HG03439 (cell line): Measurements from ENCODE around the gene HOXA7.

Experiments used
- ATAC-seq: cut with Tn5 transposase; IDR thresholded peaks from one replicate; pipeline ENCODE4 v1.9.1; 2021; ENCODE audit warnings: mild to moderate bottlenecking, moderate library complexity; ENCODE audit not compliant: unreplicated experiment

The HOXA7 gene

DNA sequence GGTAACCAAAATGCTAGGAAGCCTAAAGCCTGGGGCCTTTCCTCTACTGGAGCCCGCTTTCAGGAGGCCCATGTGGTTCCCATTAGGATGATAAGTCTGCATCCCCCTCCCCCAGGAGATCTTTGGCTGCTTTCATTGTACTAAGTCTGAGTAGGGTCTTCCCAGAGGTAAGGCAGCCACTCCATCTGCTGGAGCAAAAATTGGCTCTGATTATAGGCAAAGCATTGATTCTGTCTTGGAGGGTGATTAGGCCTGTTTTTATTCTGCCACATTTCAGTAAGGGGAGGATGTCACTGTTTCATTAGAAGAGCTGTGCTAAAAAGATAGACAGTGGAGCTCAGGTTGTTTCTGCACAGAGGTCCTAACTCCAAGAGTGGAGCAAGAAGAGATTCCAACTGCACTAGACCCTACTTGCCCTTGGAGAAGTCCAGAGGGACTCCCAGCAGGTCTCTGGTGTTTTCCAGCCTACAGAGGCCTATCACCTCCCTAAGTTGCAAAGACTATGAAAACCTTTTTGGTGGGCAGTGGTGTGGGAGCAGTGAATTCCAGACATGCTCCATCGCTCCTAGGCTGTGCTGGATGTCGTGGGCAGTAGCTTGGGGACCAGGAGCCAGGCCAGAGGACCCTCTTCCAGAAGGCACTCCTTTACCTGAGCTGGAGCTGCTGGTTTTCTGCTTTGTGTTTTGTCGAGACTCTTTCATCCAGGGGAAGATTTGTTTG, 46.8 kb downstream of the HOXA7 start:
- ATAC-seq, result no peak

DNA sequence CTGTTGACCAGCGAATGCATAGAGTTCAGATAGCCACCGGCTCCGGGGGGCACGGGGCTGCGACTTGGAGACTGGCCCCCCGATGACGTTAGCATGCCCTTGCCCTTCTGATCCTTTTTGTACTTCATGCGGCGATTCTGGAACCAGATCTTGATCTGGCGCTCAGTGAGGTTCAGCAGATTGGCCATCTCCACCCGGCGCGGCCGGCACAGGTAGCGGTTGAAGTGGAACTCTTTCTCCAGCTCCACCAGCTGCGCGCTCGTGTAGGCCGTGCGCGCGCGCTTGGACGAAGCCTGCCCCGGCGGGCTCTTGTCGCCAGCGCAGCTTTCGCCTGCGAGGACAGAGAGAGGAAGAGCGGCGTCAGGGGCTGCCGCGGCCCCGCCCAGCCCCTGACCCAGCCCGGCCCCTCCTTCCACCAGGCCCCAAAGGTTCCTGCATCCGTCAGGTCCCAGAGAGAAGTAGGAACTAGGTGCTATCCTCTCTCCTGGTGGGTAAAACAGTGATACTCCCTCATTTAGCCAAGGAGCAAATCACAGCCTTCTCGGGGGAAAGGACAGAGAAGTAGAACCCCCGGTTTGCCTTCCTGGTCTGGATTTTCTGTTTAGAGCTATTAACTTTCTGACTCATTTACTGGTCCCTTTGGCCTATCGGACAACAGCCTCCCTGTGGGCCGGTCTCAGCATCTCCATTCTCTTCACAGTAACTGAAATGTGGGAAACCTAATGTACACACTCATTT, 47.9 kb downstream of the HOXA7 start:
- no peak for ATAC-seq

DNA sequence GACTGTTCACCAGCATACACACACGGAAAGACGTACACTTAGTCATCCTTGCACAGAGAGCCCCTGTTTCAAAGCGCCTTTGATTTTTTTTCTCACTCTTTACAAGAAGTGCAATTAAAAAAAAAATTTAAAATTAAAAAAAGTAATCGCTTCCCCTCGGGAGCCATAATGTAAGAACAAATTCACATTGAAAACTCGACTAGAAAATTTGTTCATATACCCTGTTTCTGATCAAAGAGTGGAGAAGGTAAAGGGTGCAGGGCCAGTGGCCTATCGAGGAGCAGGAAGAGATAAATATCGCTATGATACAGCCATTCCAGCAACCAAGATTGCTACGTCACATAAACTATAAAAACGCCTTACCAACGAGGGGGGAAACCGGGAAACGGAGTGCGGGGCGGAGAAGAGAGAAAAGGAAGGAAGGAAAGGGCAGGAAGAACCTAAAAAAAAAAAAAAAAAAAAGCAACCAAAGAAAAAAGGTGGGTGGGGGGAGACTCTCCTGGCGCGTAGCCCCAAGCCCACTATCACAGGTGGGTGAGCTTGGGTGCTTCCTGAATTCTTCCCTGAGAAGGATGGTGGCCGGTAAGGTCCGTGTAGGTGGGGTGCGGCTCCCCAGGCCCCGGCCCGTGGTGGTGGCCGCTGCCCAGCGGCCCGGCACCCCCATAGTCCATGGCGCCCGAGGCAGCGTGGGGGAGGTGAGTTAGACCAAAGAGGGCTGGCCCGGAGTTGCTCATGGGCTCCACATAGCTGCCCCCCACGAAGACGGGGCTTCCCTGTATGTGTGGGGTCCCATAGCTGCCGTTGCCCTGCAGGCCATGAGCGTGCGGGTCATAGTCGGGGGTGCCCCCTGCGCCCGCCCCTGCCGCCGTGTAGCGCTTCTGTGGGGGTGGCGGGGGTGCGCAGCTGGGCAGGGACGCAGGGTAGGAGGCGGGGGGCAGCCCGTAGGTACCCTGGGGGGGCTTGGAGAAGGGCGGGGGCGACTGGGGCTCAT, 48.8 kb downstream of the HOXA7 start:
- ATAC-seq, result no peak

DNA sequence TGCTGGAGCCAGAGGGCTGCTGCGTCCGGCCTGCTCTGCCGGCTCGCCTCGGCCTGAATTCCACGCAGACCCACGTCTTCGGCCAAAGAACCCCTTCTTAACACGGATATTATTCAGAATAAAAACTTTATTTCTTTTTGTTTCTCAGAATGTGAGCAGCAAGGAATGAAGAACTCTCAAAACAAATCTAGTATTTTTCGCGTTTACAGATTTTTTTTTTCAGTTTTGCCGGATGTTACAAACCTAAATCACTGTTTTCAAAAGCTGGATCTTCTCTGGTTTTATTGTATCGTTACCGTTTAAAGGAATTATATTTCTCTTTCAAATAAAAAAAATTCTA, 49.6 kb downstream of the HOXA7 start:
- ATAC-seq, result no peak

DNA sequence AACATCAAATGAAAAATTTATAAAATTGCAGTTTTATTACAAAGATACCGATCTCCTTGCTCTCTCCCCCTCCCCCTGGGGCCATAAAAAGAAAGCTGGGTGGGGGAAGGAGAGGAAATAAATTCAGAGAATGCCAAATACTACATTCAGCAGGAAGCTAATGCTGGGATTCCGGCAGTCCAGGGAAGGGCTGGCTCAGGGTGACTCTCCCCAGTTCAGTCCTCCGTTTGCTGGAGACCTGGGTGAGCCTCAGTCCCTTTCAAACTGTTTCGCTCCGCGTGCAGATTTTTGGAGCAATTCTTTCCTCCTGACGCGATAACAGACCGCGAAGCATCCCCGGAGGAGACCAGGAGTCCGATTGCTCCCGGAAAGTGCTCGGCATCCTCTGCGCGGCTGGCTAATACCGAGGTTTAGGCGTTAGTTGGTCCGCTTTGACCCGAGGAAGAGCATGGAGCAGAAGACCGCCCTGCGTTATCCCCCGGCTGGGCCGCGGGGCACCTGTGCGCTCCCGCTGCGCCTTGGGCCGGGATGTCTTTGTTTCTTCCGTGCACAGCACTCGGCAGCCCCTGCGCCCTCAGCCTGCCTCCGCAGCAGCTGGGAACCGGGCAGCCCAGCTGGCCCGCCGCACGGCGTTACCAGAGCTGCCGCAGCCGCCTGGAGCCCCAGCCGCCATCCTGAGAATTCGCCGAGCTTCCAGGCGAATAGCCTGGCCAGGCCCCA, 50.1 kb downstream of the HOXA7 start:
- no peak for ATAC-seq

DNA sequence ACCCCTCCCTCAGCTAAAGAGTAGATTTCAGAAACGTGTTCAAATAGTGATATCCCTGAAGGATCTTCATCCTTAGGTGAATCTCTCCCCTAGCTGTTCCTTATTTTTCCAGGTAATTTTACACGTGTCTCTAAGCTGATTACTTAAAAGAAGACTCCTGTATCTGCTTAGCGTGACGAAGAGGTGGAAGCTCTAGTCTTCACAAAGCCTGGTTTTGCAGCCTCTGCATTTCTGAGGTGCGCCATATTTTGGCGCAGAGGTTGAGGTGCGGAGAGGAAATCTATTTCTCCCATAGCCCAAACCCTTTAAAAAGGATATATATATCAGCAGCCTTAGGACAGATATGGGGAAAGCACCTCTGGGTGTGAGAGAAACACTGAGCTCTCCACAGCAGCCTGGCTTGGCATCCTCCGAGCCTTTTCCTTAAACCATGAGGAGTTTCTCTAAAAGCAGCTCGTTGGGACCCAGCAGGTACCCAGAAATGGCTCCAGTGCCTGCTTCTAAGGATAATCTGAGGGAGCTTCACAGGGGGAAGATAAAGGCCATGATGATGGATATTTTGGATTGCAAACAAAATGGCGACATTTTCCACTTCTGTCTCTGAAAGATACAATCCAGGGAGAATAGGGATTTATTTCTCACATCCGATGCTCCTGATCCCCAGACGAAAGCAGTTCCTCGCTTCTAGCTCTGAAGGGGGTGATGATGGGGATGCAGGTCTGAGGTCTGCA, 51.0 kb downstream of the HOXA7 start:
- ATAC-seq, result no peak

DNA sequence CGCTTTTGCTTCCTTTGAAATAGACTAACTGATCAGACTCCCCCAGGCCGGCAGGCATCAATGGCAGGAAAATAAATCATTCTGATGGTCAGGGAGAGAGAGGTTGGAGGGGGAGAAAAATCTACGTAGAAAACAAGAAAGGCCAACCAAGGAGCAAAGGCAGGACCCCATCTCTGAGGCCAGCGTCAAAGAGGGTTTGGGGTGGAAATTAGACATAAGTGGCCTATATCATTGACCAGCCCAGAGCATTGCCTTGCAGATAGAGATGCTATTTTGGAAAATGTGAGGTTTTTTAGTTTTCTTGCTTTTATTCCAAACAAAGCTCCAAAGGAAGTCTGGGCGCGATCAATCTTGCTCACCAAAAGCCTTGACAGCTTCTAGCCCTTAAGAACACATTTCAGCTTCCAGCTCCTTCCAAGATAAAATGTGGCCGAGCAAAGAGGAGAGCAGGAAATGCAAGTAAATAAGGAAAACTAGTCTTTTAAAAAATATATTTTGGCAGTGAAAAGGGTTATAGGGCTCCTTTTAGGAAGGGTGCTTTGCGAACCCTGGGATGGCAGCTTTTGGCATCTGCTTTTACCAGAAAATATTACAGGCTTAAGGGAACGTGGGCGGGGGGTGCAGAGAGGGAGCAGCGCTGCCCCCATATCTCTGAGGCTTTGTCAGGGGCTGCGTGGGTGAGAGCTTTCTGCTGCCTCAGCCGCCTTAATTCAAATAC, 52.0 kb downstream of the HOXA7 start:
- ATAC-seq, result no peak
